NCI-H460 (cell line): Measurements from ENCODE around the gene NPHP4. TPM values are rescaled to one million over a fixed set of nuclear protein-coding genes. Genes with fewer than 3 reads are reported as not detected.

Experiments
- DNase-seq: peaks from one replicate; pipeline ENCODE4 v3.0.0-alpha.2; 2016; ENCODE audit warnings: low read depth; ENCODE audit errors: extremely low read depth
- small RNA-seq, 2 experiments: library from RNA; depleted of rRNA; stranded (forward); fragments of <200 nt; gene quantifications; one replicate each; pipeline ENCODE3, GENCODE V24; 2014
- total RNA-seq: library from RNA; depleted of rRNA; stranded (reverse); fragments of >200 nt; shearing (Covaris generic); gene quantifications from 2 replicates; pipeline ENCODE4 v1.2.3, GENCODE V29; 2014; rRNA removed

The NPHP4 gene
- total RNA-seq, 1 experiment from 2014 or later, result 8.6 TPM

DNA sequence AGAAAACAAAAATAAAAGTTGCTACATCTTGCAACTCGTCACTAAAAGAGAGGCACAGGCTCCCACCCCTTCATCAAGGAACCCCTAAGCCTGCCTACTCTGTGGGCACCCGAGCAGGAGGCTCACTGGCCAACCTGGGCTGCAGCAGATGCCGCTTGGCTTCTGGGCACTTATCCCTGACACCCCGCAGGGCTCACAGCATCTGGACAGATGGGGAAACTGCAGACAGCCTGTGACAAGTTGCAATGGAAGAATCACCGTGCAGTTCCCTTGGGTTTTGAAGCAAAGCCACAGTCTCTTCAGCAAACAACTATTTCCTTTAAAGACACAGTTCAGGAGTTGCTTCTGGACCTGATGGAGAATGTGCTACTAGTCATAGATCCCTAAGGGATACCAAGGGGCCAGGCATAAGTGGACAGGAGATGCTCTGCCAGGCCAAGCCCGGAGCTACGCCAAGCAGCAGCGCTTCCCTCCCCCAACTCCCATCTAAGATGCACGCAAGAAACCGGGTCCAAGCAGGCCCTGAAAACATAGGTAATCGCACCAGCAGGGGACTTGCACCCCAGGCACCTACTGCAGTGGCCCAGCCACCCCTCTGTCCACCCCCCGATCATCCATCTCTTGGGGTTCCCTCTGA, 170.6 kb downstream of the NPHP4 start:
- no peak for DNase-seq

GRCh38 chr1:5820026-5820421, 172.2 kb downstream of the NPHP4 start:
- DNase-seq, result no peak

GRCh38 chr1:5819391-5820025, 172.7 kb downstream of the NPHP4 start:
- no peak for DNase-seq

- no peak for DNase-seq
Observed at GRCh38 chr1:5818755-5819154, 173.5 kb downstream of the NPHP4 start.

DNA sequence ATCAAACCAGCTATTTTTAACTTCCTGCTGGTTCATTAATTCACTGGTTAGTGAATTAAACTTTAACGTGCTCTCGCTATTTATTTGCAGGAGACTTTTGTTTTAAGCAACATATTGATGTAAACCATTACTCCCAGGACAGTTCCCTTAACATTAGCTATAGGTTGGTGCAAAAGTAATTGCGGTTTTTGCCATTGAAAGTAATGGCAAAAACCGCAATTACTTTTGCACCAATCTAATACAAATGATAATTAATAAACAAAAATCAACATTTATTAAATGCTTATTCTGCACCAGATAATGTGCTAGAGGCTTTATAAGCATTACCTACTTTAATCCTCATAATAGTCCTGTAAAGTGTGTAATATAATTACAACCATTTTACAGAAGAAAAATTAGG, 176.5 kb downstream of the NPHP4 start:
- DNase-seq, result no peak

DNA sequence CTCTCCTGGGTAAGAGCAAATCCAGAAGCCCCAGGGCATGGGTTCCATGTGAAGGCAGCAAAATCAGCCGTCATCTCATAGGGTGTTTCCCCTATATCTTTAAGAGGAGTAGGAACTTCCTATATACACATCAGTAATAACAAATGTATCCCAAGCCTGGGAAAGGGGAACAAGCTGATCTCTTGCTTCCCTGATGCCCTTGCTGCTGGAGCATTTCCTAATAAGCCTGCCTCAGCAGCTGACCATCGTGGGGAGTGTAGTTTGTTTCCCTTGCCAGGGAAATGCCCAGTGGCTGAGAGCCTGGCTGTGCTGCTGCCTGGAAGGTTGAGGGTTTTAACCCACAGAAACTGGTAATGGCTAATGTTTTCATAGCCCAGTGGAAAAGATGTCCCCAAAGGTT, 177.0 kb downstream of the NPHP4 start:
- no peak for DNase-seq

DNA sequence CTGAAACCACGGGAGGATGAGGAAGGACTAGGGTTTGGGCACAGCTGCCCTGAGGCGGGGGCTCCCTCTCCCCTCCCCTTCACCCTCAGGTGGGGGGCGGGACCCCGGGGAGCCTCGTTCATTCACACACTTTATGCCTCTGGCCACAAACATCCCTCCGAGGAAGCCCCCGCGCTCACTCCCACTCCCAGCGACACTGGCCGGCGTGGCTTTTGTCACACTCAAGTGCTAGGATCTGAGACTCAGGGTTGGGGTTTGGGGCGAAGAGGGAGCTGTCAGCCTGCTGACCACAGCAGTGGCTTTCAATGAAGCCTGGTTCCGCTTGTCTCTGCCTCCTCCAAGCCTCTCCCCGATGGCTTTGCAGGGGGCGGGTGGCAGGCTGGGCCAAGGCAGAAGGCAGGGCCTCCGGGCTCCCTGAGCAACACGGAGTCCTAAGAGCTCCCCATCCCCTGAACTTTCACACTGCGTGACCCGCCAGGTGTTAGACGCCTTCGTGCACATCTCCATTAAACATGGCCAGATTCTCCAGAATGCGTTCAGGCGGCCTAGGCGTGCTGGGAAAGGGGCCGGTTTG, 178.1 kb downstream of the NPHP4 start:
- DNase-seq, result no peak

GRCh38 chr1:5813480-5813879, 178.7 kb downstream of the NPHP4 start:
- no peak for DNase-seq

Small RNAs within 50 kb of the gene (small RNA-seq; reads per million reads assigned to genes)
- gene MIR4689, result 0 reads per million in 2 experiments

Other genes with a start within 250 kb of the NPHP4 start
- 14.4 and 20.1 TPM in 2 replicates for gene KCNAB2, start 53.5 kb upstream of the NPHP4 start, total RNA-seq
- 0.30 TPM in 1 of 2 replicates, not detected in the other for gene CHD5, start 187.9 kb upstream of the NPHP4 start, total RNA-seq
- gene RPL22, start 207.2 kb upstream of the NPHP4 start, total RNA-seq, result 298 and 299 TPM in 2 replicates
- gene RNF207, start 213.7 kb upstream of the NPHP4 start, total RNA-seq, result 12.4 and 12.9 TPM in 2 replicates
- gene ICMT, start 243.5 kb upstream of the NPHP4 start, total RNA-seq, result 42.2 and 47.9 TPM in 2 replicates